Pancreas (tissue), 10 donors: ENCODE measurements around the gene PCNP. TPM values are rescaled to one million over a fixed set of nuclear protein-coding genes. Genes with fewer than 3 reads are reported as not detected.
"Not testable (repeated sequence)": the region's sequence is repeated elsewhere in the genome, so short reads cannot be mapped to it uniquely, and the experiment has no call there.

Experiments used
- ATAC-seq, 4 donors: fragments of 200-7000 bp; cut with Tn5 transposase; one replicate each; pipeline versions ENCODE4 v1.8.0 to v1.9.1; 2020; ENCODE audit warnings: mild to moderate bottlenecking in 4 of 4, moderate library complexity in 4 of 4
- DNase-seq, 6 donors: peaks; one replicate each; pipeline ENCODE4 v3.0.0-alpha.2; 2020
- FAIRE-seq: peaks from 2 replicates; lab custom pipeline; 2012; peaks lifted over from hg19 to GRCh38; lab: Jason Lieb, UNC
- H3K27ac ChIP-seq, 4 donors: fragments of 200-600 bp; sonication (generic); 1 replicate in 3 of 4; 2 replicates in 1 of 4; pipeline versions ENCODE4 v1.5.0 to v1.8.0; 2020
- H3K27me3 ChIP-seq, 4 donors: fragments of 200-600 bp; one replicate each; pipeline ENCODE4 v1.8.0; 2021
- H3K36me3 ChIP-seq, 3 donors: fragments of 200-600 bp; sonication (generic) in 1 of 3; one replicate each; pipeline versions ENCODE4 v1.5.0 to v1.8.0; 2020 to 2021
- H3K4me1 ChIP-seq, 3 donors: fragments of 200-600 bp; one replicate each; pipeline ENCODE4 v1.8.0; 2021
- H3K4me3 ChIP-seq, 4 donors: fragments of 200-600 bp; sonication (generic) in 2 of 4; one replicate each; pipeline versions ENCODE4 v1.5.0 to v1.8.0; 2020 to 2021
- H3K9me3 ChIP-seq, 4 donors: fragments of 200-600 bp; one replicate each; pipeline ENCODE4 v1.8.0; 2021
- WGBS, 2 donors: extraction: QIAGEN DNeasy Blood & Tissue Kit; methylation state at CpG; one replicate each; pipeline ENCODE4 v1.1.7; 2013; 5-methylcytosine and 5-hydroxymethylcytosine counted together
- intact Hi-C, 3 donors: fragments of 100-400 bp; cut with DNase I; formaldehyde crosslinking; loops; one replicate each; pipeline versions ENCODE4 v1.11.1 to v1.14.2; 2022
- polyA plus RNA-seq, 2 donors: library from polyadenylated mRNA; stranded (reverse); fragments of 200-250 nt; gene quantifications; one replicate each; pipeline ENCODE4 v1.2.3, GENCODE V29; 2013
- total RNA-seq, 6 donors: library from RNA; stranded (reverse); fragmentation: NEBNext Ultra II Directional in 4 of 6; extraction: Animal tissue kit (Norgen Biotek cat#: 25700) in 4 of 6; gene quantifications; one replicate each; pipeline versions ENCODE4 v1.2.1 to v1.2.4, GENCODE V29; 2021 to 2023
- TF ChIP-seq, protein P1 (sequence below), 4 donors: fragments of 200-600 bp; sonication (generic) in 3 of 4; IDR thresholded peaks; one replicate each; pipeline versions ENCODE4 v1.5.0 to v1.8.0; 2021; ENCODE audit warnings: antibody characterized with exemption in 4 of 4
- donor health status: healthy with polysubstance abuse.
- donor health status: DM: no; HTN: no; CAD: no; lungs with moderate emphysema.
- donor health status: DM: no; HTN: no; CAD: no.
- donor health status: control.
- donor health status: control.
- donor health status: Bipolar disorder and iron deficiency.
- donor health status: DM: yes; HTN: yes; CAD: no.
- donor health status: DM: no; HTN: no; CAD: no.
- donor health status: DM: no; HTN: no; CAD: no.
- donor health status: DM: yes; HTN: yes; CAD: no.

The PCNP gene
- total and polyA plus RNA-seq, 8 donors = 35.5 to 71.2 (median 65.0) TPM

DNA sequence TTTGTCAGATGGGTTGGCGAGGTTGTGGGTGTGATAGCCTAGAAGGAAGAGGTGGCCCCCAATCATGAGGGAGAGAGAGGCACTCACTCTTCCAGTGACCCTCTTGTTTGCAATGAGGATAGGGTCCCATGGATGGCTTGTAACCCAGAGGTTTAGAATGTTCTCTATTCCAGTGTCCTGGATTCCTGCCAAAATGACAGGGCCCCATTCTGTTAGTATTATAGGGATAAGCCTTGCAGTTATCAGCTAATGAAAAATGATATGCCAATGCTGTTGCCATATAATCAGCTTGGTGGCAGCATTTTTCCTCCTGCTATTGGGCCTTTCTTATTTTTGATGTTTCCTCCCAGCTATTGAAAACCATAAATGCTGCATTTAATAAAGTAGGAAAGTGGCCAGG lies 37.7 kb upstream of the PCNP start:
- intact Hi-C loops = no loop called here
- Histone ChIP-seq H3K9me3 (no peaks in the 10 kb centered on the region), H3K4me1 (no peaks in the 10 kb centered on the region), H3K27me3 (no peaks in the 10 kb centered on the region), H3K36me3 (no peaks in the 10 kb centered on the region), H3K4me3 (no peak overlapping the region), H3K27ac (no peak overlapping the region)
- DNase-seq (no peak), ATAC-seq (no peak), FAIRE-seq (no peak)
- TF ChIP-seq, protein P1, sequence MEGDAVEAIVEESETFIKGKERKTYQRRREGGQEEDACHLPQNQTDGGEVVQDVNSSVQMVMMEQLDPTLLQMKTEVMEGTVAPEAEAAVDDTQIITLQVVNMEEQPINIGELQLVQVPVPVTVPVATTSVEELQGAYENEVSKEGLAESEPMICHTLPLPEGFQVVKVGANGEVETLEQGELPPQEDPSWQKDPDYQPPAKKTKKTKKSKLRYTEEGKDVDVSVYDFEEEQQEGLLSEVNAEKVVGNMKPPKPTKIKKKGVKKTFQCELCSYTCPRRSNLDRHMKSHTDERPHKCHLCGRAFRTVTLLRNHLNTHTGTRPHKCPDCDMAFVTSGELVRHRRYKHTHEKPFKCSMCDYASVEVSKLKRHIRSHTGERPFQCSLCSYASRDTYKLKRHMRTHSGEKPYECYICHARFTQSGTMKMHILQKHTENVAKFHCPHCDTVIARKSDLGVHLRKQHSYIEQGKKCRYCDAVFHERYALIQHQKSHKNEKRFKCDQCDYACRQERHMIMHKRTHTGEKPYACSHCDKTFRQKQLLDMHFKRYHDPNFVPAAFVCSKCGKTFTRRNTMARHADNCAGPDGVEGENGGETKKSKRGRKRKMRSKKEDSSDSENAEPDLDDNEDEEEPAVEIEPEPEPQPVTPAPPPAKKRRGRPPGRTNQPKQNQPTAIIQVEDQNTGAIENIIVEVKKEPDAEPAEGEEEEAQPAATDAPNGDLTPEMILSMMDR (IDR thresholded peaks at IDR 0.05) = no peak
- 82 to 85% methylated on average over 1 of the region's 1 CpG for WGBS, 2 donors

DNA sequence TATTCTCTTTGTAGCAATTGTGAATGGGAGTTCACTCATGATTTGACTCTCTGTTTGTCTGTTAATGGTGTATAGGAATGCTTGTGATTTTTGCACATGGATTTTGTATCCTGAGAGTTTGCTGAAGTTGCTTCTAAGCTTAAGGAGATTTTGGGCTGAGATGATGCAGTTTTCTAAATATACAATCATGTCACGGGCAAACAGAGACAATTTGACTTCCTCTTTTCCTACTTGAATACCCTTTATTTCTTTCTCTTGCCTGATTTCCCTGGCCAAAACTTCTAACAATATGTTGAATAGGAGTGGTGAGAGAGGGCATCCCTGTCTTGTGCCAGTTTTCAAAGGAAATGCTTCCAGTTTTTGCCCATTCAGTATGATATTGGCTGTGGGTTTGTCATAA lies 37.0 kb upstream of the PCNP start:
- not testable (repeated sequence) for H3K27ac ChIP-seq

DNA sequence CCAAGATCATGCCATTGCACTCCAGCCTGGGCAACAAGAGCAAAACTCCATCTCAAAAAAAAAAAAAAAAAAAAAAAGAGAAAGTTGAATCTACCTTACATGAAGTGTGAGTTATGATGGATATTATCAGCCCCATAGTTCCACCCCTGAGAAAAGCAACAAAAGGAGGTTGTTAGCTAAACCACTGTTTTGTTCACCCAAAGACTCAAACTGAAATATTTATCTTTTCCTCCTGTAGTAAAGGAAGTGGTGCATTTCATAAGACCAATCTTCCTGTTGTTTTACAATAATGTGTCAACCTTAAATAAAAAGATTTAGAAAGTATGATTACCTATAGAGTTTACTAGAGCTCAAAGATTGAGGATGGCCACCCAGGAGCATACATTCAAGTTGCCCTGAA lies 31.0 kb upstream of the PCNP start:
- no peaks in the 10 kb centered on the region for H3K36me3 ChIP-seq
- H3K4me1 ChIP-seq = no peaks in the 10 kb centered on the region
- no peaks in the 10 kb centered on the region for H3K27me3 ChIP-seq
- H3K4me3 ChIP-seq = no peak overlapping the region
- no peak overlapping the region for H3K27ac ChIP-seq
- ATAC-seq (no peak), FAIRE-seq (no peak), DNase-seq (no peak)
- intact Hi-C loops = no loop called here
- TF ChIP-seq, protein P1 (IDR thresholded peaks at IDR 0.05) = no peak
- H3K9me3 ChIP-seq = no peaks in the 10 kb centered on the region

More for the DNA sequence above, 37.0 kb upstream of the PCNP start:
- DNase-seq, FAIRE-seq, H3K9me3 ChIP-seq, H3K4me3 ChIP-seq, H3K27me3 ChIP-seq, ATAC-seq, H3K4me1 ChIP-seq, H3K36me3 ChIP-seq, intact Hi-C loops: not testable (repeated sequence)
- WGBS, 2 donors = 79 to 86% methylated on average over 1 of the region's 1 CpG

DNA sequence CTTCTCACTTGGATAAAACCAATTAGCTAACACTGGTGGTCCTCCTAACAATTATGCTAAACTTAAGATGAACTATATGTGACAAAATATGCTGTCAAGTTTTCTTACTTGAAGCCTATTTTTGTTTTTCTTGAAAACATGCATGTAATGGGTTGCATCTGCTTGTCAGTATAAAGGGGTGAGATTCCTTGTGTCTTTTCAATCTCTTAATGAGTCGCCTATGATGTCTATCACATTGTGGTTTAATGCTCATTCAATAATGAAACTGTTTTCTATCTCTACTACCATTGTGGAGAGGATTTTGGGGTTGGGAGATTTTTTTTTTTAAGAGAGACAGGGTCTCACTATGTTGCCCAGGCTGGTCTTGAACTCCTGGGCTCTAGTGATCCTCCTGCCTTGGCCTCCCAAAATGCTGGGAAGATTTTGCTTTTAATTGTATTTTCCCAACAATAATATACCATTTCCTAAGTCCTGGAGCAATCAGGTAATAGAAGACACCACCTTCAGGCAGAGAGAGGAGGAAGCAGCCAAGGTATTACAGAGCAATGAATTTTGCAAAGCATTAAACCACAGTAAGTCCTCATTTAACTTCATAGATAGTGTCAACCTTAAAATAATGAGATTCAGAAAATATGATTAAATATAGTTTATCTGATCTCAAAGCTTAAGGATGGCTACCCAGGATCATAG lies 29.7 kb upstream of the PCNP start:
- H3K36me3 ChIP-seq = no peaks in the 10 kb centered on the region
- H3K4me1 ChIP-seq = no peaks in the 10 kb centered on the region
- no peaks in the 10 kb centered on the region for H3K27me3 ChIP-seq
- no peak for DNase-seq
- 28 to 51% methylated on average over 1 of the region's 1 CpG for WGBS, 2 donors
- intact Hi-C loops = no loop called here
- FAIRE-seq = no peak
- H3K4me3 ChIP-seq = no peak overlapping the region
- no peak for ATAC-seq
- no peak overlapping the region for H3K27ac ChIP-seq
- H3K9me3 ChIP-seq = no peaks in the 10 kb centered on the region
- TF ChIP-seq, protein P1 (IDR thresholded peaks at IDR 0.05) = no peak

DNA sequence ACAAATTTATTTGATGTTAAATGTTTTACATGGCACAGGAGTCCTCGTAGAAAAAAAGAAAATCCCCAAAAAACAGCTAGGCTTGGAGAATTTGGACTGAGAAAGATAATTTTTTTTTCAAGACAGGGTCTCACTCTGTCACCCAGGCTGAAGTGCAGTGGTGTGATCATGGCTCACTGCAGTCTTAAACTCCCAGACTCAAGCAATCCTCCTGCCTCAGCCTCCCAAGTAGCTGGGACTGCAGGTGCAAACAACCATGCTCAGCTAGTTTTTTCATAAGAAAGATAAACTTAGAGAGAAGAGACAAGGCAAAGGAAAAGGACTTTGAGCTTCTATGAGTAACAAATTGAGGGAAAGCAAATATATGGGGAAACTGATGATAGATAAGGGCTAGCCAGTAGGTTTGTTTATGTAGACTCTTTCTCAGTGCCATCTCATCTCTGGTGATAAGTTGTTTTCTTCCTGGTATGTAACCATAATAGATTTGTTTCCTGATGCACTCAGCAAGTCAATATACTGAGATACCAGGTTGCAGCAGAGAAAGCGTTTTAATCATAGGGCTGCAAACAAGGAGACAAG lies 25.4 kb upstream of the PCNP start:
- DNase-seq (no peak), FAIRE-seq (no peak), ATAC-seq (no peak)
- Histone ChIP-seq H3K4me3 (no peak overlapping the region), H3K9me3 (no peaks in the 10 kb centered on the region), H3K27me3 (no peaks in the 10 kb centered on the region), H3K4me1 (no peaks in the 10 kb centered on the region), H3K27ac (no peak overlapping the region), H3K36me3 (no peaks in the 10 kb centered on the region)
- TF ChIP-seq, protein P1 (IDR thresholded peaks at IDR 0.05) = no peak
- intact Hi-C loops = no loop called here
- WGBS, 2 donors = 38 to 39% methylated on average over 2 of the region's 2 CpGs
